Activated CD8-positive, alpha-beta memory T cell treated with anti-CD3 and anti-CD28 coated beads for 36 hours (primary cell): ENCODE measurements around the gene OIT3. TPM values are rescaled to one million over a fixed set of nuclear protein-coding genes. Genes with fewer than 3 reads are reported as not detected.

Source experiments
- CTCF ChIA-PET: fragments of 350-600 bp; sonication (Branson Sonifier 250); formaldehyde crosslinking; loops from one replicate; lab custom pipeline; 2021; ENCODE audit warnings: antibody characterized with exemption; lab: Charles Lee
- POLR2A ChIA-PET: fragments of 350-600 bp; sonication (Branson Sonifier 250); formaldehyde crosslinking; loops from one replicate; lab custom pipeline; 2021; ENCODE audit warnings: antibody characterized with exemption; lab: Charles Lee
- total RNA-seq, 2 experiments: library from RNA; stranded (reverse); gene quantifications; one replicate each; pipeline ENCODE4 v1.2.3, GENCODE V29; 2021

The OIT3 gene
- total RNA-seq, 2 experiments from 2014 or later: not detected

DNA sequence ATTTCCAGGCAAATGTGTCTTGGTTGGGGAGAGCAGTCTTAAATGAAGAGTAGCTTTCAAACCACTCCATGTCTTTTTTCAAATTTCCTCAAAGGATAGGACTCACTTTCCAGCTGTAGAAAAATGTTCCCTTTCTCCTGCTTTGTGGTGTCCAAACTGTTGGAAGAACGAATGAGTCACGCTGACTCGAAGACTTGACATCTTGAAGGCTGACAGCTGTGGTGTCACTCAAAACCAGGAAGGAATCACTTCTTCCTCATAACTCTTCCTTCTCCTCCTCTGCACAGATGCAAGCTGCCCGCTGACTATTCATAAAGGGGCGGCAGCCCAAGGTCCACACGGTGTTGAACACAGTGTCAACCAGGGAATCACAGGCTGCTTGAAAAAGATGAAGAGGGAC, 41.8 kb downstream of the OIT3 start:
- CTCF ChIA-PET: no interaction called here
- POLR2A ChIA-PET: no interaction called here

- CTCF ChIA-PET: no interaction called here
- POLR2A ChIA-PET: no interaction called here
Observed at GRCh38 chr10:72943498-72944234, 50.1 kb downstream of the OIT3 start.

- POLR2A ChIA-PET: no interaction called here
- CTCF ChIA-PET: no interaction called here
Observed at GRCh38 chr10:72946963-72947362, 53.4 kb downstream of the OIT3 start.

- ChIA-PET POLR2A (no interaction called here), CTCF (no interaction called here)
Observed at GRCh38 chr10:72948762-72949161, 55.2 kb downstream of the OIT3 start.

GRCh38 chr10:72951760-72952159, 58.2 kb downstream of the OIT3 start:
- POLR2A ChIA-PET: no interaction called here
- CTCF ChIA-PET: no interaction called here

- CTCF ChIA-PET: no interaction called here
- POLR2A ChIA-PET: no interaction called here
Observed at GRCh38 chr10:72952189-72952588, 58.6 kb downstream of the OIT3 start.

- POLR2A ChIA-PET: no interaction called here
- CTCF ChIA-PET: no interaction called here
Observed at GRCh38 chr10:72952642-72953158, 59.2 kb downstream of the OIT3 start.

DNA sequence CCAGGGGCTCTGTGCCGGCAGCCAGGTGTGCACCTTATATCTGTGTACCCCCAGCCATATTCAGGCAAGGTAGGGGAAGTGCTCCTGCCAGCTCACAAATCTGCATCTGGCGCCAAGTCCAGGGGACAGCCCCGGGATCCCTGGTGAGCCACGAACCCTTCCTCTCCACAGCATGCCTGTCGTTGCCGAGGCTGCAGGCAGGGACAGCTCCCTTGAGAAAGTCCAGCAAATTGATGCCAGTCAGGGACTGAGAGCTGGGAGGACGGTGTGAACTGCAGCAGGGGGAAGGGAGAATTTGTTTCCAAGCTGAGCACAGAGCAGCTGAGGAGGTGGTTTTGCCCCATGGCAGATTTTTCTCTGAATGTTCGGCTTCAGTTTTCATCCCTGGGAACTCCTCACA, 60.1 kb downstream of the OIT3 start:
- CTCF ChIA-PET: no interaction called here
- POLR2A ChIA-PET: no interaction called here

GRCh38 chr10:72954230-72954595, 60.7 kb downstream of the OIT3 start:
- ChIA-PET POLR2A (no interaction called here), CTCF (no interaction called here)

- ChIA-PET CTCF (no interaction called here), POLR2A (no interaction called here)
Observed at GRCh38 chr10:72954596-72955554, 61.3 kb downstream of the OIT3 start, which contains the start of gene PLA2G12B. PLA2G12B (minus strand) TSS chr10:72954806; CDS start chr10:72954685, 121 bp downstream.

GRCh38 chr10:72956001-72956400, 62.5 kb downstream of the OIT3 start:
- CTCF ChIA-PET: no interaction called here
- POLR2A ChIA-PET: no interaction called here

DNA sequence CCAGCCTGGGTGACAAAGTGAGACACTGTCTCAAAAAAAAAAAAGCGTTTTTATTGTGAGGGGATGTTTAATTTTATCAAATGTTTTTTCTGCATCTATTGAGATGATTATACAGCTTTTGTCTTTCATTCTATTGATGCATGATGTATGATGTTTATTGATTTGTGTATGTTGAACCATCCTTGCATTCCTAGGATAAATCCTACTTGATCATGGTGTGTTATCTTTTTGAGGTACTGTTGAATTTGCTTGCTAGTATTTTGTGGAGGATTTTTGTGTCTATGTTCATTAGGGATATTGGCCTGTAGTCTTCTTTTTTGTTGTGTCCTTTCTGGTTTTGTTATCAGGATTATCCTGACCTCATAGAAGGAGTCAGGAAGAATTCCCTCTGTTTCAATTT, 83.3 kb downstream of the OIT3 start:
- ChIA-PET POLR2A (no interaction called here), CTCF (interaction anchor here (0.5 kb wide), 1 partner anchor 24 kb away, joined by 3 read pairs; no protein-coding TSS in a partner anchor)

DNA sequence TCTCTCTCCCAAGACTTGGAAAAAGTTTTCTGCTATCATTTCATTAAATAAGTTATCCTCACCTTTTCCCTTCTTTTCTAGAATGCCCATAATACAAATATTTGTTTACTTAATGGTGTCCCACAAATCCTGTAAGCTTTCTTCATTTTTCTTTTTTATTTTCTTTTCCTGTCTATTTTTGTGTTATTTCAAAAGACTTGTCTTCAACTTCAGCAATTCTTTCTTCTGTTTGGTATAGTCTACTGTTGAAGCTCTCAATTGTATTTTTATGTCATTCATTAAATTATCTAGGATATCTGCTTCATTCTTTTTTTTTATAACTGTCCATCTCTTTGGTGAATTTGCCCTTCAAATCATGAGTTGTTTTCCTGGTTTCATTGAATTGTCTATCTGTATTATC, 86.2 kb downstream of the OIT3 start:
- CTCF ChIA-PET: no interaction called here

DNA sequence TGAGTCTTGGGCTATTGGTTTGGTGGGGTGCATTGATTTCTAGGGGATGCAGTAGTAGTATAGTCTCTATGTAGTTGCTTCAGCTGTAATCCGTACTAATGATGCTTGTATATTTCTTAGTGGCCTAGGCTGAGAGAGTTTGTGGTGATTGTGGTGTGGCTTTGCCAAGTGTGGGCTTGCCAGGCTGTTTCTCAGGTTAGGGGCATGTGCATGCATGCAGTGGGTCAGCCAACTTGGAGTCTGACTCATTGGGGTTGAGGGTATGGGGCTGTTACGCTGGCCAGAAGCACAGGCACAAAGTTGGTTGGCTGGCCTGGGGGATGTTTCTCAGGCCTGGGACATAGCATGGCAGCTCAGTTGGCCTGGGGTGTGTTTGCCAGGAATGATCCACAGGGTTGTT, 86.8 kb downstream of the OIT3 start:
- ChIA-PET CTCF (no interaction called here), POLR2A (no interaction called here)

More for the DNA sequence above, 86.2 kb downstream of the OIT3 start:
- POLR2A ChIA-PET: interaction anchor here (0.6 kb wide), 1 partner anchor 55 kb away, joined by 3 read pairs; no protein-coding TSS in a partner anchor

- POLR2A ChIA-PET: interaction anchor here (0.6 kb wide), 1 partner anchor 114 kb away, joined by 5 read pairs; no protein-coding TSS in a partner anchor
Observed at GRCh38 chr10:72981028-72981881, 87.7 kb downstream of the OIT3 start.

DNA sequence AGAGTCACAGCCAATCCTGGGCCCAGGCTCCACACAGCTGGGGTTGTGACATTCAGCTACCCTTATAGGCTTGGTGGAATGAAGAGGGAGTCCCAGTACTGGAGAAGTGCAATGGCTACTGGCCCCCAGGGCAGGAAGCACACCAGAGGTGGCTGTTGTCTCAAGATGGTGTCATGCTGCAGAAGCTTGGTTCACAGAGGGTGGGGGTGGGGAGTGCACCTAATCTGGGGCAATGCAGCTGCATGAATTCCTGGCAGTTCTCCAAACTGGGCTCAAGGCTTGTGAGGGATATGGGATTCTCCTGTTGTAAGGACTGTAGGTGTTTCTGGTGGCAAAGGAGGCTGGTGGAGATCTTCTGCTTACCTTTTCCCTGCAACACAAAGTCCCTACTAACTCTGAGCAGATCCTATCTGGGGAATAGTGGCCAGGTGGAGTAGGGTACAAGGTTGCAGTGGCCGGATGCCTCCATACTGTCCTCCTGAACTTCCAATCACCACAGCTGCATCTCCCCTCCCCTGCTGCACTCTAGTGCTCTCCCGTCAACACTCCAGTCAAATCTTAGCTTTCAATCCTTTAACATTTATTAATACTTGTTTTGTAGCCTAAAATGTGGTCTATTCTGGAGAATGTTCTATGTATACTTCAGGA, 88.5 kb downstream of the OIT3 start:
- POLR2A ChIA-PET: interaction anchor here (0.6 kb wide), 2 partner anchors 56 to 113 kb away, joined by 3 to 5 read pairs; no protein-coding TSS in a partner anchor
- CTCF ChIA-PET: no interaction called here

More at GRCh38 chr10:72981028-72981881, 87.7 kb downstream of the OIT3 start:
- CTCF ChIA-PET: no interaction called here
